Measurements from ENCODE around the gene PCDH9.

DNA sequence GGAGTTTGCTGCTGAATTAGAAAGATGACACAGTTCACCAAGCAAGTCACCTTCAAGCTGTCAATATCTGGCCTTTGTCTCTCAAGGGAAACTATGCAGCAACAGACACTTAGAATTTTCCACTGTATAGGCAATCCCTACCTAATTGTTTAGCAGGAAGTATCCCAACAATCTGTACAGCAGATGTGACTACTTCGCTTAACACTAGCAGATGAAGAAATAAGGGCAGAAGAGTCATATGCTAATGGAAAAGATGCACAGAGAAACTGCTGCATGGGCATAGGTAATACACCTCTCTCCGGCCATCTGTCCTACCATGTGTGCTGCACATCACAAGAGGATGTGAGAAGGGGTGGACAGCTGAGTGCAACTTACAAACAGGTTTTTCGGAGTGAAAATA, 851.2 kb downstream of the PCDH9 start:
- TF ChIP-seq, protein P1, sequence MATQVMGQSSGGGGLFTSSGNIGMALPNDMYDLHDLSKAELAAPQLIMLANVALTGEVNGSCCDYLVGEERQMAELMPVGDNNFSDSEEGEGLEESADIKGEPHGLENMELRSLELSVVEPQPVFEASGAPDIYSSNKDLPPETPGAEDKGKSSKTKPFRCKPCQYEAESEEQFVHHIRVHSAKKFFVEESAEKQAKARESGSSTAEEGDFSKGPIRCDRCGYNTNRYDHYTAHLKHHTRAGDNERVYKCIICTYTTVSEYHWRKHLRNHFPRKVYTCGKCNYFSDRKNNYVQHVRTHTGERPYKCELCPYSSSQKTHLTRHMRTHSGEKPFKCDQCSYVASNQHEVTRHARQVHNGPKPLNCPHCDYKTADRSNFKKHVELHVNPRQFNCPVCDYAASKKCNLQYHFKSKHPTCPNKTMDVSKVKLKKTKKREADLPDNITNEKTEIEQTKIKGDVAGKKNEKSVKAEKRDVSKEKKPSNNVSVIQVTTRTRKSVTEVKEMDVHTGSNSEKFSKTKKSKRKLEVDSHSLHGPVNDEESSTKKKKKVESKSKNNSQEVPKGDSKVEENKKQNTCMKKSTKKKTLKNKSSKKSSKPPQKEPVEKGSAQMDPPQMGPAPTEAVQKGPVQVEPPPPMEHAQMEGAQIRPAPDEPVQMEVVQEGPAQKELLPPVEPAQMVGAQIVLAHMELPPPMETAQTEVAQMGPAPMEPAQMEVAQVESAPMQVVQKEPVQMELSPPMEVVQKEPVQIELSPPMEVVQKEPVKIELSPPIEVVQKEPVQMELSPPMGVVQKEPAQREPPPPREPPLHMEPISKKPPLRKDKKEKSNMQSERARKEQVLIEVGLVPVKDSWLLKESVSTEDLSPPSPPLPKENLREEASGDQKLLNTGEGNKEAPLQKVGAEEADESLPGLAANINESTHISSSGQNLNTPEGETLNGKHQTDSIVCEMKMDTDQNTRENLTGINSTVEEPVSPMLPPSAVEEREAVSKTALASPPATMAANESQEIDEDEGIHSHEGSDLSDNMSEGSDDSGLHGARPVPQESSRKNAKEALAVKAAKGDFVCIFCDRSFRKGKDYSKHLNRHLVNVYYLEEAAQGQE (IDR thresholded peaks at IDR 0.05; ENCODE audit: insufficient read depth in 1 of 2, low read depth in 2 of 2, low read length in 2 of 2): no peak
- TF ChIP-seq SIN3A (IDR thresholded peaks at IDR 0.05; ENCODE audit: borderline replicate concordance, insufficient read depth, low read length) (no peak), POLR2AphosphoS5 (IDR thresholded peaks at IDR 0.05; ENCODE audit: low read depth, low read length) (no peak)
